Liver (tissue), 9 donors: Measurements from ENCODE around the gene WTIP. TPM values are rescaled to one million over a fixed set of nuclear protein-coding genes. Genes with fewer than 3 reads are reported as not detected.

ENCODE experiments used
- DNase-seq: peaks from one replicate; pipeline ENCODE4 v3.0.0-alpha.2; 2017; ENCODE audit warnings: low spot score
- H3K27ac ChIP-seq, 2 donors: one replicate each; pipeline ENCODE4 v1.7.0; 2013; ENCODE audit warnings: inconsistent platforms in 2 of 2, low read length in 2 of 2, control low read depth in 1 of 2, low read depth in 1 of 2, mild to moderate bottlenecking in 1 of 2
- H3K27me3 ChIP-seq, 4 donors: one replicate each; pipeline versions ENCODE4 v1.6.1 to v1.7.0; 2013; ENCODE audit warnings: low read length in 3 of 4, inconsistent platforms in 1 of 4, mild to moderate bottlenecking in 1 of 4, moderate library complexity in 1 of 4; ENCODE audit not compliant: control insufficient read depth in 4 of 4, insufficient read depth in 4 of 4
- H3K36me3 ChIP-seq, 4 donors: one replicate each; pipeline versions ENCODE4 v1.6.1 to v1.7.0; 2013; ENCODE audit warnings: low read length in 3 of 4, mild to moderate bottlenecking in 3 of 4, low read depth in 1 of 4, moderate library complexity in 1 of 4; ENCODE audit not compliant: control insufficient read depth in 4 of 4, insufficient read depth in 3 of 4
- H3K4me1 ChIP-seq, 4 donors: one replicate each; pipeline versions ENCODE4 v1.6.1 to v1.7.0; 2013; ENCODE audit warnings: low read length in 3 of 4, mild to moderate bottlenecking in 3 of 4, moderate library complexity in 1 of 4; ENCODE audit not compliant: control insufficient read depth in 4 of 4, insufficient read depth in 4 of 4
- H3K4me3 ChIP-seq, 3 donors: one replicate each; pipeline versions ENCODE4 v1.6.1 to v1.7.0; 2013; ENCODE audit warnings: low read length in 3 of 3, control low read depth in 1 of 3, low read depth in 1 of 3, mild to moderate bottlenecking in 1 of 3
- H3K9ac ChIP-seq, 2 donors: one replicate each; pipeline ENCODE4 v1.7.0; 2013; ENCODE audit warnings: low read length in 2 of 2, mild to moderate bottlenecking in 2 of 2, moderate library complexity in 2 of 2, control low read depth in 1 of 2, low read depth in 1 of 2
- H3K9me3 ChIP-seq, 4 donors: one replicate each; pipeline versions ENCODE4 v1.6.1 to v1.7.0; 2013; ENCODE audit warnings: low read length in 3 of 4; ENCODE audit not compliant: control insufficient read depth in 4 of 4
- ATF3 ChIP-seq: IDR thresholded peaks from 2 replicates; pipeline ENCODE4 v1.6.1; 2016; ENCODE audit warnings: antibody characterized with exemption
- CTCF ChIP-seq: fragments of 150-350 bp; IDR thresholded peaks from 2 replicates; pipeline ENCODE4 v1.5.1; 2017; ENCODE audit warnings: improper control_type of control experiment, low read depth, low read length; ENCODE audit not compliant: missing input control
- EGR1 ChIP-seq, 2 donors: IDR thresholded peaks; 2 replicates each; pipeline ENCODE4 v1.6.1; 2016 to 2018; ENCODE audit warnings: antibody characterized with exemption in 2 of 2, low read depth in 2 of 2
- FOXA1 ChIP-seq: IDR thresholded peaks from 2 replicates; pipeline ENCODE4 v1.6.1; 2016; ENCODE audit warnings: antibody characterized with exemption
- FOXA2 ChIP-seq: IDR thresholded peaks from 2 replicates; pipeline ENCODE4 v1.6.1; 2016; ENCODE audit warnings: antibody characterized with exemption
- GABPA ChIP-seq, 2 donors: IDR thresholded peaks in 1 of 2; conservative IDR thresholded peaks in 1 of 2; 2 replicates each; pipeline ENCODE4 v1.6.1; 2016; ENCODE audit warnings: antibody characterized with exemption in 2 of 2, mild to moderate bottlenecking in 1 of 2, moderate library complexity in 1 of 2
- HNF4A ChIP-seq, 2 donors: conservative IDR thresholded peaks; 2 replicates each; pipeline ENCODE4 v1.6.1; 2016; ENCODE audit warnings: antibody characterized with exemption in 2 of 2, mild to moderate bottlenecking in 2 of 2
- HNF4G ChIP-seq: IDR thresholded peaks from 2 replicates; pipeline ENCODE4 v1.6.1; 2016; ENCODE audit warnings: antibody characterized with exemption
- JUND ChIP-seq, 2 donors: IDR thresholded peaks; 2 replicates each; pipeline ENCODE4 v1.6.1; 2016; ENCODE audit warnings: antibody characterized with exemption in 2 of 2
- NR2F2 ChIP-seq: IDR thresholded peaks from 2 replicates; pipeline ENCODE4 v1.6.1; 2016; ENCODE audit warnings: antibody characterized with exemption
- RAD21 ChIP-seq, 2 donors: IDR thresholded peaks; 2 replicates each; pipeline ENCODE4 v1.6.1; 2016; ENCODE audit warnings: antibody characterized with exemption in 2 of 2, mild to moderate bottlenecking in 2 of 2
- RXRA ChIP-seq, 2 donors: IDR thresholded peaks; 2 replicates each; pipeline ENCODE4 v1.6.1; 2017 to 2018; ENCODE audit warnings: antibody characterized with exemption in 2 of 2, mild to moderate bottlenecking in 1 of 2
- SP1 ChIP-seq: IDR thresholded peaks from 2 replicates; pipeline ENCODE4 v1.6.1; 2018; ENCODE audit warnings: antibody characterized with exemption, mild to moderate bottlenecking
- TAF1 ChIP-seq: conservative IDR thresholded peaks from 2 replicates; pipeline ENCODE4 v1.6.1; 2016; ENCODE audit warnings: antibody characterized with exemption, mild to moderate bottlenecking
- YY1 ChIP-seq: IDR thresholded peaks from 2 replicates; pipeline ENCODE4 v1.6.1; 2016; ENCODE audit warnings: antibody characterized with exemption, mild to moderate bottlenecking
- WGBS: extraction: QIAGEN DNeasy Blood & Tissue Kit; methylation state at CpG from one replicate; pipeline ENCODE4 v1.1.7; 2013; 5-methylcytosine and 5-hydroxymethylcytosine counted together
- polyA plus RNA-seq, 2 donors: library from polyadenylated mRNA; stranded (reverse) in 1 of 2; unstranded in 1 of 2; fragments of 200-250 nt in 1 of 2; fragments of >200 nt in 1 of 2; fragmentation: Nextera tagmentation in 1 of 2; extraction: Ambion mirVana in 1 of 2; gene quantifications; one replicate each; pipeline versions ENCODE4 v1.2.1 to v1.2.3, GENCODE V29; 2013 to 2015
- total RNA-seq, 2 donors: library from RNA; depleted of rRNA; stranded (reverse); fragments of >200 nt; gene quantifications; one replicate each; pipeline ENCODE4 v1.2.3, GENCODE V29; 2014
- TF ChIP-seq, protein P1 (sequence below): IDR thresholded peaks from 2 replicates; pipeline ENCODE4 v1.6.1; 2016; ENCODE audit warnings: antibody characterized with exemption, mild to moderate bottlenecking
- TF ChIP-seq, protein P2 (sequence below): IDR thresholded peaks from 2 replicates; pipeline ENCODE4 v1.6.1; 2016; ENCODE audit warnings: antibody characterized with exemption
- TF ChIP-seq, protein P3 (sequence below): IDR thresholded peaks from 2 replicates; pipeline ENCODE4 v1.6.1; 2016; ENCODE audit warnings: antibody characterized with exemption
- donor health status: healthy.
- donor health status: healthy.
- donor health status: healthy.
- donor health status: healthy.
- donor health status: healthy.

WTIP gene
- total and polyA plus RNA-seq, 4 donors, result 0.08 to 2.7 (median 1.6) TPM

- no peak overlapping the region for H3K9ac ChIP-seq
- peaks cover 0 to 4% (median 0%) of the 10 kb centered on the region in 4 donors for H3K27me3 ChIP-seq
- H3K4me1 ChIP-seq, result peaks cover 0 to 14% (median 6%) of the 10 kb centered on the region in 4 donors
- no peak overlapping the region for H3K4me3 ChIP-seq
- TF ChIP-seq CTCF (no peak), RXRA (IDR thresholded peaks at IDR 0.05) (no peak), JUND (IDR thresholded peaks at IDR 0.05) (no peak), ATF3 (no peak), FOXA1 (no peak), FOXA2 (no peak), EGR1 (IDR thresholded peaks at IDR 0.05; ENCODE audit: low read depth in 2 of 2) (no peak), HNF4A (conservative IDR thresholded peaks at IDR 0.05) (no peak), RAD21 (IDR thresholded peaks at IDR 0.05) (no peak), NR2F2 (no peak), YY1 (no peak), HNF4G (no peak), TAF1 (no peak), SP1 (no peak), GABPA (IDR thresholded peaks at IDR 0.05 in 1 of 2, conservative IDR thresholded peaks at IDR 0.05 in 1 of 2) (no peak)
- TF ChIP-seq, protein P1, sequence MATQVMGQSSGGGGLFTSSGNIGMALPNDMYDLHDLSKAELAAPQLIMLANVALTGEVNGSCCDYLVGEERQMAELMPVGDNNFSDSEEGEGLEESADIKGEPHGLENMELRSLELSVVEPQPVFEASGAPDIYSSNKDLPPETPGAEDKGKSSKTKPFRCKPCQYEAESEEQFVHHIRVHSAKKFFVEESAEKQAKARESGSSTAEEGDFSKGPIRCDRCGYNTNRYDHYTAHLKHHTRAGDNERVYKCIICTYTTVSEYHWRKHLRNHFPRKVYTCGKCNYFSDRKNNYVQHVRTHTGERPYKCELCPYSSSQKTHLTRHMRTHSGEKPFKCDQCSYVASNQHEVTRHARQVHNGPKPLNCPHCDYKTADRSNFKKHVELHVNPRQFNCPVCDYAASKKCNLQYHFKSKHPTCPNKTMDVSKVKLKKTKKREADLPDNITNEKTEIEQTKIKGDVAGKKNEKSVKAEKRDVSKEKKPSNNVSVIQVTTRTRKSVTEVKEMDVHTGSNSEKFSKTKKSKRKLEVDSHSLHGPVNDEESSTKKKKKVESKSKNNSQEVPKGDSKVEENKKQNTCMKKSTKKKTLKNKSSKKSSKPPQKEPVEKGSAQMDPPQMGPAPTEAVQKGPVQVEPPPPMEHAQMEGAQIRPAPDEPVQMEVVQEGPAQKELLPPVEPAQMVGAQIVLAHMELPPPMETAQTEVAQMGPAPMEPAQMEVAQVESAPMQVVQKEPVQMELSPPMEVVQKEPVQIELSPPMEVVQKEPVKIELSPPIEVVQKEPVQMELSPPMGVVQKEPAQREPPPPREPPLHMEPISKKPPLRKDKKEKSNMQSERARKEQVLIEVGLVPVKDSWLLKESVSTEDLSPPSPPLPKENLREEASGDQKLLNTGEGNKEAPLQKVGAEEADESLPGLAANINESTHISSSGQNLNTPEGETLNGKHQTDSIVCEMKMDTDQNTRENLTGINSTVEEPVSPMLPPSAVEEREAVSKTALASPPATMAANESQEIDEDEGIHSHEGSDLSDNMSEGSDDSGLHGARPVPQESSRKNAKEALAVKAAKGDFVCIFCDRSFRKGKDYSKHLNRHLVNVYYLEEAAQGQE, result no peak
- TF ChIP-seq, protein P2, sequence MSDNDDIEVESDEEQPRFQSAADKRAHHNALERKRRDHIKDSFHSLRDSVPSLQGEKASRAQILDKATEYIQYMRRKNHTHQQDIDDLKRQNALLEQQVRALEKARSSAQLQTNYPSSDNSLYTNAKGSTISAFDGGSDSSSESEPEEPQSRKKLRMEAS, result no peak
- TF ChIP-seq, protein P3, sequence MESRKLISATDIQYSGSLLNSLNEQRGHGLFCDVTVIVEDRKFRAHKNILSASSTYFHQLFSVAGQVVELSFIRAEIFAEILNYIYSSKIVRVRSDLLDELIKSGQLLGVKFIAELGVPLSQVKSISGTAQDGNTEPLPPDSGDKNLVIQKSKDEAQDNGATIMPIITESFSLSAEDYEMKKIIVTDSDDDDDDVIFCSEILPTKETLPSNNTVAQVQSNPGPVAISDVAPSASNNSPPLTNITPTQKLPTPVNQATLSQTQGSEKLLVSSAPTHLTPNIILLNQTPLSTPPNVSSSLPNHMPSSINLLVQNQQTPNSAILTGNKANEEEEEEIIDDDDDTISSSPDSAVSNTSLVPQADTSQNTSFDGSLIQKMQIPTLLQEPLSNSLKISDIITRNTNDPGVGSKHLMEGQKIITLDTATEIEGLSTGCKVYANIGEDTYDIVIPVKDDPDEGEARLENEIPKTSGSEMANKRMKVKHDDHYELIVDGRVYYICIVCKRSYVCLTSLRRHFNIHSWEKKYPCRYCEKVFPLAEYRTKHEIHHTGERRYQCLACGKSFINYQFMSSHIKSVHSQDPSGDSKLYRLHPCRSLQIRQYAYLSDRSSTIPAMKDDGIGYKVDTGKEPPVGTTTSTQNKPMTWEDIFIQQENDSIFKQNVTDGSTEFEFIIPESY, result no peak
- peaks cover 0 to 2% (median 0%) of the 10 kb centered on the region in 4 donors for H3K36me3 ChIP-seq
- no peak for DNase-seq
- H3K9me3 ChIP-seq, result no peaks in the 10 kb centered on the region
- WGBS, result 90% methylated on average over 9 of the region's 9 CpGs
- no peak overlapping the region for H3K27ac ChIP-seq
Measured at GRCh38 chr19:34484328-34484727, 2.8 kb downstream of the WTIP start.
